Measurements from ENCODE around the gene PHF23. TPM values are rescaled to one million over a fixed set of nuclear protein-coding genes. Genes with fewer than 3 reads are reported as not detected.
"Not testable (repeated sequence)": the region's sequence is repeated elsewhere in the genome, so short reads cannot be mapped to it uniquely, and the experiment has no call there.

PHF23 gene
- polyA plus RNA-seq, 3 donors: 59.0 to 72.3 (median 64.3) TPM

DNA sequence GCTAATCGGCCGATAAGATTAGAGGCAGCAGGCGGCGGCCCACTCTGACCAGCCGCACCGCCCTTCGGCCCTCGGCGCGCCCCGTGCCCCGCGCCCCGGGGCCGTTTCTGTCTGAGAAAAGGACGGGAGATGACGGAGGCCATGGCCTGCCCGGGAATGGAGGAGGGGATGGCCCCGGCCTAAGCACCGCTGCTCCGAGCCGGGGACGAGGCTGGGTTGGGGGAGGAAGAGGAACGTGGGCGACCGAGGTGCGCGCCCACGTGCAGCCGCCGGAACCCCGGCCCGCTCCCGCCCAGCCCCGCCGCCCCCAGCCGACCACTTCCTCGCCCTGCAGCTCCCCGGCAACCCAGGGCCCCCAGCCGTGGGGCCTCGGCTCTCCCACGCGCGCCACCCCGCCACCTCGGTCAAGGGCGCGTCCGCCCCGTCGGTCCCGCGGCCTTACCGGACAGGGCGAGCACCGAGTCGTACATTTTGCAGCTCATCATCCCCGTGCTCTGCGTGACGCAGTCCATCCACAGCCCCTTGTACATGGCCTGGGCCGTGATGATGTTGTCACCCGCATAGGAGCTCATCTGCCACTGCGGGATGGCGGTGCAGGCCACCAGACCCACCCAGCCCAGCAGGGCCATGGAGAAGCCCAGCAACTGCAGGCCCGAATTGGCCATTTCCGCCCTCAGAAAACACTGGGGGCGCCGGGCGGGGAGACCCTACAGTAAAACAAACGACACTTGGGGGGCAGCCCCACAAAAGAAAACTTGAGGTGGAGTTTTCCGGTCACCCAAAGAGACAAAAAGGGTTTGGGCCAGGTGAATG is 22.3 kb upstream of the PHF23 start:
- no peak for DNase-seq

DNA sequence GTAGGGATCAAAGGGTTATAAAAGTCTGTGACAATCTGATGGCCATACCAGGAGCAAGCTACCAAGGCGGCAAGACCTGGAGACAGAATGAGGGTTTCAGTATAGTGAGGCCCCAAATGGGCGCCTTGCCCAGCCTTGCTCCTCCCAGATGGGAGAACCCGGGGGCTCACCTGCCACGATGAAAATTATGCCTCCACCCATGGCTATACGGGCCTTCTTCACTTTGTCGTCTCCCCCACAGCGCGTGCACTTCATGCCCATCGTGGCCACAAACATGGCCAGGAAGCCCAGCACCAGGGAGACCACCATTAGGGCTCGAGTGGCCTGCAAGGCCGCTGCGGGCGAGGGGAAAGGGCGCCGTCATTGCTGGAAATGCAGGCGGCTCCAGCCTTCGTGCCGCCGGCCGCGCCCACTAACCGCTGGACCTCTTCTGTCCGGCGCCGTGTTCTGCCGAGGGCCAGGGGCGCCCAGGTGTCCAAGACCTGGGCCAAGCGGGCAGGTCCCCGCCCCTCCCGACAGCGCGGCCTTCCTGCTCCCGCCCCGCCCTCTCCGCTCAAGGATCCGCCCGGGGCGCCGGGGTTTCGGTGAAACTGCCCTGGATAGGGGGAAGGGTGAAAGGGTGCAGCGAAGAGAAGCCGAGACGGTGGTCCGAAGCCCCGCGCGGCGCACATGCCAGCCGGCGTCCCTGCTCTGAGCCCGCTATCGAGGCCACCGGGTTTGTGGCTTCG is 21.6 kb upstream of the PHF23 start:
- DNase-seq: no peak

DNA sequence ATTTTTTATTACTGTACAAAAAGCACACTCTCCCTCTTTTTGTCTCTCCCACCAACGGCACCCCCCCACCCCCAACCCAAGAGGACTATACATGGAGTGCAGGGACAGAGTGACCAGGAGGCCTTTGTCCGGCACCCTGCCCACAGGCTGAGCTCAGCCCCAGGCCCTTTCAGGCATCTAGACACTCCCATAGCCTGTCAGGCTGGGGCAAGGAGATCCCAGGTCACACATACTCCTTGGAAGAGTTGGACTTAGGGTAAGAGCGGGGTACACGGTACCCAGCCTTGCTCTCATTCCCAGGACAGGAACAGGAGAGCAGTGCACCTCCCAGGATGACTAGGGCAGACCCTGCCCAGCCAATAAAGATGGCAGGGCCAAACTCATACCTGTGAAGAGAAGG is 20.9 kb upstream of the PHF23 start:
- no peak for DNase-seq

DNA sequence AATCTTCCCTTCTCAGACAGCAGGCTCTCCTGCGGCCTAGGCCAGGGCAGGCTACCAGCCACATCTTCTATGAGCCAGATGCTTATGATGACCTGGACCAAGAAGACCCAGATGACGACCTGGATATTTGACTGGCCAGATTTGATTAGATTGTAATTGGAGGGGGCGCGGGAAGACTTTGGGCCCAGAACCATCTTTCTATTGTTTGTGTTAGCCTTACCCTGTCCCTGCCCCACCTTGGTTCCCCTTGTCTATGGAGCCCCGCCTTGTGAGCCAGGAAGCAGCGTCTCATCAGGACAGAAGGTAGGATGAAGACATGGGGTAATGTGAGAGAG is 20.3 kb upstream of the PHF23 start:
- DNase-seq: no peak

DNA sequence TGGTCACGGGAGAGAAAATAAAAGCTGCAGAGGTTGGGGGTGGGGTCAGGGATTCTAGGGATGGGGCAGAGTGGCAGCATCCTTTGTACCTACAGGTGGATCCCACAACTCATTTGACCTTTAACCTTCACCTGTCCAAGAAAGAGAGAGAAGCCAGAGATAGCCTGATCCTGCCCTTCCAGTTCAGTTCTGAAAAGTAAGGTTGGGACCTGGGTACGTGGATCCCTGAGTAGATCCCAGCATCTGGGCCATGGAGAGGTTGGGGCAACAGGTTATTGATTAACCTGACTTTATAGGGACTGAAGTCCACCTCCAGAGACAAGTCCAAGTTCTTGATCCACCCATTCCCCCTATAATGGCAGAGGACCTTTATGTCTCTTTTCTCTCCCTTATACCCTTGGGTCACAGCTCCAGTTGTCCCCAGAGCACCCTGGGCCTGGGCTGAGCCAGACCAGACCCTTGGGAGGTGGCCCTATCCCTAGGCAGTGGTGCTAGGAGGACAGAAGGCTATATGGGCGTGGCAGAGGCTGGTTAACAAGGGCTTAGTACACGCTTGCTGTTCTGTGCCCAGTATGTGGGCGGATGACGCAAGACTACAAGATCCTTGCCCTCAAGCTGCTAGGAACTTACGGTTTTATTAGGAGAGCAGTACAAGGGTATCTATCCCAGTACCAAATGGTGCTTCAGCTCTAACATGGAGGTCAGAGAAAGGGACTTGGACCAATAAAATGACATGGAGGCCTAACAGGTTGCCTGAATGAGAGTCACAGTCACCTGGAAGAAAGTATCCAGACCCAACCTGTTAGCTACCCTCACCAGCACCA is 19.7 kb upstream of the PHF23 start:
- no peak for DNase-seq

DNA sequence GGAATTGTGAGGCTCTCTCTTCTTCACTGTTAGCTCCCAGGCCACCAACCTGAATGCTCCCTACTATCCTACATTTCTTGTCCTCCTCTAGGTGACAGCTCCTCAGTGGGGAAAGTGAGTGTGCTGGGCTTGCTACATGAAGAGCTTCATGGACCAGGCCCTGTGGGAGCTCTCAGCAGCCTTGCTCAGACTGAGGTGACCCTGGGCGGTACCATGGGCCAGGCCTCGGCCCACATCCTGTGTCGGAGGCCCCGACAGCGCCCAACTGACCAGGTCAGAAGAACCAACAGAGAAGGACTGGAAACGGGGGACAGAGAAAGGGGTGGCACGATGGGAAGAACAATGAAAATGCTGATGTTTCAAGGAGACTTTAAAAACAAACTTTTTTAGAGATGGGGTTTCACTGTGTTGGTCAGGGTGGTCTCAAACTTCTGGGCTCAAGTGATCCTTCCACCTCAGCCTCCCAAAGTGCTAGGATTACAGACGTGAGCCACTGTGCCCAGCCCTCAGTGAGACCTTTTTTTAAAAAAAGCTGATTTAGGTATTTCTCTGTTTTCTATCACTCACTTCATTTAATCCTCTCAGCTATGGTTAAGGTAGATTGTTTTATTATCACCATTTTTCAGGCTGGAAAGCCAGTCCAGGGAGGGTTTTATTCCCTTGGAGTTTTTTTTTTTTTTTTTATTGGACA is 17.7 kb upstream of the PHF23 start:
- no peak for DNase-seq

DNA sequence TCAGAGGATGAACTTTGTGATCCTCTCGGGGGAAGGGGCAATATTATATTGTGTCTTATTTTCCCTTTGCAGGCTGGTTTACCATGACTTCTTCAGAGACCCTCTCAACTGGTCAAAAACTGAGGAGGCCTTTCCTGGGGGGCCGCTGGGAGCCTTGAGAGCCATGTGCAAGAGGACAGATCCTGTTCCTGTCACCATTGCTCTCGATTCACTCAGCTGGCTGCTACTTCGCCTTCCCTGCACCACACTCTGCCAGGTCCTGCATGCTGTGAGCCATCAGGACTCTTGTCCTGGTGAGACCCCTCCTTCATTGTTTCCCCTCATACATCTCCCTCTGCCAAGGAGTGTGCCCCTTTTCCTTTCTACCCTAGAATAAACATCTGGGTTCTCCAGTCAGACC is 15.3 kb upstream of the PHF23 start:
- no peak for DNase-seq

DNA sequence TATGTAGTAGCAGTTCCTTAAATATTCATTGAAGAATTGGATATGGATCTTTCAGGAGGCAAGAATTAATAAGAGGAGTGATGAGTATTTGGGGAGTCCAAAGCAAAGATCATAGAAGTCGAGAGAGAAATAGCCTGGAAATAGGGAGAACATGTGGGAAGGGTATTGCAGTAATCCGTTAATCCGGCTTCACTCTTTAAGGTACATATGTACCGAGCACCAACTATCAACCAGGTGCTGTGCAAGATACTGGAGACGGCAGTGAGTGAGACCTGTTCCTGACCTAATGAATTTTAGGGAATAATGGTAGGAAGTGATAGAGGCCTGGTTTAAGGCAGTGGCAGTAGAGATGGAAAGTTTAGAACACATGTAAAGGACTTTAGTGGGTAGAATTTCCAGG is 13.8 kb upstream of the PHF23 start:
- no peak for DNase-seq

DNA sequence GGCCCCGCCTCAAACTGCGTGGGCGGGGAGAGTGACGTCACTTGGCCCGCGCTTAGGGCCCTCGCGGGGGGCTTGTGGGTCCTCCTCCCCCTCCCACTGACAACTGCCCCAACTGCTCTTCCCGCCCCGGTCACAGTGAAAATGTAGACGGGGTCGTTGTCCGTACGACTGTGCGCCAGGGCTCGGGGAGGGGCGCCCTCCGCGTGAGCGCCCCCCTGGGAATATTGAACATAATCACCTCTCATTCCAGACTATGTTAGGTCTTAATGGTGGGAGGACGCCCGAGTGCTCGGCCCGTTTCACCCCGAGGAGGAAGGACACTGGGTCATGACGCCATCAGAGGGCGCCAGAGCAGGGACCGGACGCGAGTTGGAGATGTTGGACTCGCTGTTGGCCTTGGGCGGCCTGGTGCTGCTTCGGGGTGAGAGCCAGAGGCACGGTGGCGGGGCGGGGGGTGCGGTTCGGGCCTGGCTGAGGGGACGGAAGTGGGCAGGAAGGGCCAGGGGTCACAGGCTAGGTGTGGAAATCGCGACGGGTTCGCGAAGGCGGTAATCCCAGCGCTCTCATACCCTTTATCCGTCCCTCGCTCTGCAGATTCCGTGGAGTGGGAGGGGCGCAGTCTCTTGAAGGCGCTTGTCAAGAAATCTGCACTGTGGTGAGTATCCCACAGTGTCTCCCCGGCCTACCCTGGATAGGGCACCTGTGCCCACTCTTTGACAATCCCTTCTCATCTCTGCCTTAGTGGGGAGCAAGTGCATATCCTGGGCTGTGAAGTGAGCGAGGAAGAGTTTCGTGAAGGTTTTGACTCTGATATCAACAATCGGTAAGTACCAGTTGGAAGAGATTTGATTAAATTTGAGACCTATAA is 13.2 kb upstream of the PHF23 start, which contains the start of gene ELP5:
Gene ELP5 (plus strand): TSS at position 40 of the 868 bp plus-strand sequence. CDS start 336 bp downstream, at position 376.
- peak; percentile 96 for DNase-seq

DNA sequence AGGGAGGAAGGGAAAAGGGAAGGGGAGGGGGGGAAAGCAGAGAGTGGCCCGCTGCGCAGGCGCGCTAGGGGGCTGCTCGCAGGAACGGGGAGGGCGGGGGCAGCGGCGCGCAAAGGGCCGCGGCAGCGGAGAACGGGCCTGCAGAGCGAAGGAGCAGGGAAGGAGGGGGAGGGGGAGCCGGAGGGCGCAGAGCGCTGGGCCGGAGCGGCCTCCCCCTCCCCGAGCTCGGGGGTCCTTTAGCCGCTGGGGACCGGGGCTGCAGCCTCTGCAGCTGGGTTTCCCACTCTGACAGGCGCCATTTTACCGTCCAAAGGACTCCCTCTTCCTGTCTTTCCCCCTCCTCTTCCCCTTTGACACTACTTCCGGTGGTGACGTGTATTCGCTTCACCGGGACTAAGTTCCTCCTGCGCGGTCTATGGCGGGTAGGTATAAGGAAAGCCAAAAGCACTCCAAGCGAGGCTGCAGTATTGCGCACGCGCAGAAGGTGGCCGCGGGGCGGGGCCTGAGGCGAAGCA is 12.5 kb upstream of the PHF23 start, which contains the start of gene CTDNEP1:
Gene CTDNEP1 (minus strand): TSS at position 74 of the 515 bp plus-strand sequence. CDS start 438 bp downstream, outside the sequence.
- DNase-seq: peak; percentile 100

DNA sequence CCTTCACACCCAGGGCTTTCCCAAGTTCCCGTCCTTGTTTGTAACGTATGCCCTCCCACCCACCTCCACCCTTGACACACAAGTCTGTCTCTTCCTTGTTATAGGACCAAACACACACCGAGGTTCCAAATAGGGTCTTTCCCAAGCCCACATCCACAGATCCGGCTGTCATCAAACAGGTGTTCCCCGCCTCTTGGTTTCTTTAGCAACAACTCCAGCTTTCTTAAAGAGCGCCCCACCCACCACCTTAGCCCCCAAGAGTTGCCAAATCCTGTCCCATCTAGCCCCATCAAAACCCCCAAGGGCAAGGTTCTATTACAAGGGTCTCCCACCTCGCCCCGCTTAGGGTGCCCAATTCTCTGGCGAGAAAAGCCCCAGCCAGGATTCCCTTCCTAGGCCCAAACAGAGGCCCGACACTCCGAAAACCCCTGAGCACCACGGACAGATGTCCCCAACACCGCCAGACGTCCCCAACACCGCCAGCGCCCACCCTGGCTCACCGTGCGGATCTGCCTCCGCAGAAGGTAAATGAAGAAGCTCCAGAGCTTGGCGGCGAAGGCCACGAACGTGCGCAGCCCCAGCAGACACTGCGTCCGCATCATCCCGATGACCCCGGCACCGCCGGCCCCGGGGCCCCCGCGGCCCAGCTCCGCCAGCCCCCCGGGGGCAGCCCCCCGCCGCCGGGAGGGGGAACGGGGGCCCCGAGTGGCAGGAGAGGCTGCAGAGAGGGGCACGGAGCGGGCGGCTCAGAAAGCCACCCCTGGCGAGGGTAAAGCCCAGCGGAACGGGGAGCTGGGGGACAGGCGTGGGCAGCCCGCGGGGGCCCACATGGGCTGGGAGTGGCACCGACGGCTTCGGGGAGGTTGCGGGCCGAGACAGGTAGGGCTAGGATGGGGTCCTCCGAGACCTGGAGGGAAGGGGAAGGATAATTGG is 11.7 kb upstream of the PHF23 start:
- no peak for DNase-seq

DNA sequence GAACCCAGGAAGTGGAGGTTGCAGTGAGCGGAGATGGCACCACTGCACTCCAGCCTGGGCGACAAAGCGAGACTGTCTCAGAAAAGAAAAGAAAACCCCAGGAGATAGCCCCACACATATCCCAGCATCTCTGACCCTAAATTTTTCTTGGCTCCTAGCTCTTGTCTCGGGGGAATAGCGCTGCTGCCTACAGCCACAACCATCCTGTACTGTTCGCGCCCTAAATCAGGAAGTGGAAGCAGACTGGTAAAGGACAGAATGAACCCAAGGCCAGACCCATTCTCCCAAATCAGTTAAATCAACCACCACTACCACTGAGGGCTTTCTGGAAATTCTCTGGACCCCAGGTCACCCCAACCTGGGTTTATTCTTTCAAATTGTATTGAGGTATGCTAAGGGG is 10.6 kb upstream of the PHF23 start:
- DNase-seq: no peak

DNA sequence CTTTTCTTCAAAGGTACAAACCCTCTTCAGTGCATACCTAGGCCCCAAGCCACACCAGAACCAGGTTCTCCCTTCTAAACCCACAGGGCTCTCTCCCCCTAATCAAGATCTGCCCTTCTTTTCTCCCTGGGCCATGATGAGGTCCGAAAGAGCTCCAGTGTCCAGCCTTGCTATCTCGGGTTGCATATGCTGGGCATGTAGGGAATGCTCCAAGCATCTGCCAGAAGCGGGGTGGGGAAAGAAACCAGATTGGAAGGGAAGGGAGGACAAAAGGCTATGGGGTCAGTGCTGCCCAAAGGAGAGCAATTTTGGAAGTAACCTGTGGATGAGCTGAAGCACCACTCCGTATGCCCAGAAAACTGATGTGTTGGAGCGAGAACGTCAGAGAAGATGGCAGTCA is 10.0 kb upstream of the PHF23 start:
- no peak for DNase-seq

DNA sequence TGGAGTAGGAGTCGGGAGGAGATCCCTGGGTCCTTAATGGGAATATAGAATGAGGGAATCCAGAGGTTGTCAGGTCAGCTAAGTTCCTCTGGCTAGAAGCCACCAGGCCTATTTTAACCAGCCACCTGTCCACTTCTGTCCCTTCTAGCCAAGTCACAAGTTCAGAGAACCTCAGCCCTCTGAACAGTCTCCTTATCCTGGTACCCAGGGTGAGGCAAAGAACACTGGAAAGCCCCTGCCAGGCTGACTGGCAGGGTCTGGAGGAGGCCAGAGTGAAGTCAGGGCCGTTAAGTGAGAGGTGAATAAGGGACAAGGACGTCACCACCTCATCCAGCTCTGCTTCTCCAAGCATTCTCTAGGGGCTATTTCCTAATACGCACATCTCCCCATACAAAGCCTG is 9.5 kb upstream of the PHF23 start:
- no peak for DNase-seq

DNA sequence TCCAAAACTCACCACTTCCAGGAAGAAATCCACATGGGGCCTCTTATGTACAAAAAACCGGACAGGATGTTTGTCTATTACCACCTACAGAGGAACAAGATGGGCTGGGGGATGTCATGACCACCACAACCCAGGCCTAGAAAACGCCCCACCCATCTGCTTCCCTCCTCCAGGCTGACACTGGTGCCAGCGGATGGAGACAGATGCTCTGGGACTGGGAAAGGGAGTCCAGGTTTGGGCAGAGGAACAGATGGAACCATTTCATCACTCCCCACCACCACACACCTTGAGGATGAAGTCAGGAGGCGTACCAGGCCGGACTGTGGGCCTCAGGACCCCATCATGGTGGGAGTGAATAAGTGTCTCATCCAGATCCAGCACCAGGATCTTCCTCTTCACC is 7.5 kb upstream of the PHF23 start:
- DNase-seq: no peak

DNA sequence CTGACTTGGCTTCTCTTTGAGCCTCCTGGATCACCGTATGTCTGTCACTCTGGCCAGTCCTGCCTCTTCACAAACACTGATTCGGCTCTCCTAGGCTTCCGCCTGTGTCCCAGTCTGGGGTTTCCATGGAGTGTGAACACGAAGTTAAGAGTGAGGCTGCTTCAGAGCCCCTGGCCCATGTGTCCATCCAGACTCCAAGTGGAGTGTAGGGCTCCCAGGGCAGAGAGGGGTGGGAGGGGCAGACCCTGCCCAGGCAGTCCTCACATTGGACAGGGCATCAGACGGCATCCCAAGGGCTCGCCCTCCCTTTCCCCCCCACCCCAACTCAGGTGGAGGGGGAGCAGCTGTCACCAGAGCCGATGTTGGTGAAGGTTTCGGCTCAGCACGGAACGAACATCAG is 4.6 kb upstream of the PHF23 start:
- not testable (repeated sequence) for DNase-seq

DNA sequence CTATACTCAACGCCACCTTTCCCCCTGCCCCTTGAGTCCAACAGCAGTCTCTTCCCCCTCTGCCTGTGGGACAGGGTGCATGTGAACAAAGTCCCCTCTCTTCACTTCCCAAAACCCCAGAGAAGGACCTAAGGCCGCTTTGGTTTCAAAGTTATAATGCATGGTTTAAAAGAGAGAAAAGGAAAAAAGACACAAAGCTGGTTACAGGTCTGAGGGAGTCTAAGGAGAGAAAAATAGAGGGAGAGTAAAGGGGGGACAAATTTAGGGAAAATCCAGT is 4.1 kb upstream of the PHF23 start:
- DNase-seq: no peak

DNA sequence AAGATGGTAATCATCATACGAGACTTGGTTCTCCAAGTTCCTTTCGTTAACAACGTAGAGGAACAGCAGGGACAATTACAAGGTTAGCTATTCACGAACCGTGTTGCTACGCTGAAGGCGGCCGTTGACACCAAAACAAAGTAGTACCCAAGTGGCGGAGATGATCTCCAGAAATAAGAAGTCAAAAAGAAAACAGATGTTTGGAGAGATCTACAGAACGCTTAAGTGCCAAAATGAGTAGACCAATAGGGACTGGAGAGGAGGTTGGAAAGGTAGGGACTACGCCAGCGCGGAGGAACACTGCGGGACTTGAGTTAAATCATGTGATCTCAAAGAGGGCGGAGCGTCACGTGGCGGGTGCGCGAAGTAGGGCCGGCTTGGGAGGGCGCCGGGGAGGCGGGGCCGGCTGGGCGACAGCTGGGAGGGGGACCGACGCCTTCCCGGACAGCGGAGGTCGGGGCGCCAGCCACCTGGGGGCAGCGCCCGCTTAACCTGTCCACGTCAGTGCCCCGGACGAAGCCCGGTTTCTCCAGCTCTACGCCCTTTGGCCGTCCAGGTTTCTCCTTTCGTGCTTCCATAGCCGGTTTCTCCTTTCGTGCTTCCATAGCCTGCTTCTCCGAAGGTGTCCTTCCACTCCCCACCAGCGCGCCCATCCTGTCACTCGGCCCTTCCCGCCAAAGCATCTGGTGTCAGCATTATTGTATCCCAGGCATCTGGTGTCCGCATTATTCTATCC is 3.6 kb upstream of the PHF23 start:
- peak; percentile 96 for DNase-seq

All from renal pelvis (tissue), 4 donors.